ENCODE results near the gene HOXA7.

DNA sequence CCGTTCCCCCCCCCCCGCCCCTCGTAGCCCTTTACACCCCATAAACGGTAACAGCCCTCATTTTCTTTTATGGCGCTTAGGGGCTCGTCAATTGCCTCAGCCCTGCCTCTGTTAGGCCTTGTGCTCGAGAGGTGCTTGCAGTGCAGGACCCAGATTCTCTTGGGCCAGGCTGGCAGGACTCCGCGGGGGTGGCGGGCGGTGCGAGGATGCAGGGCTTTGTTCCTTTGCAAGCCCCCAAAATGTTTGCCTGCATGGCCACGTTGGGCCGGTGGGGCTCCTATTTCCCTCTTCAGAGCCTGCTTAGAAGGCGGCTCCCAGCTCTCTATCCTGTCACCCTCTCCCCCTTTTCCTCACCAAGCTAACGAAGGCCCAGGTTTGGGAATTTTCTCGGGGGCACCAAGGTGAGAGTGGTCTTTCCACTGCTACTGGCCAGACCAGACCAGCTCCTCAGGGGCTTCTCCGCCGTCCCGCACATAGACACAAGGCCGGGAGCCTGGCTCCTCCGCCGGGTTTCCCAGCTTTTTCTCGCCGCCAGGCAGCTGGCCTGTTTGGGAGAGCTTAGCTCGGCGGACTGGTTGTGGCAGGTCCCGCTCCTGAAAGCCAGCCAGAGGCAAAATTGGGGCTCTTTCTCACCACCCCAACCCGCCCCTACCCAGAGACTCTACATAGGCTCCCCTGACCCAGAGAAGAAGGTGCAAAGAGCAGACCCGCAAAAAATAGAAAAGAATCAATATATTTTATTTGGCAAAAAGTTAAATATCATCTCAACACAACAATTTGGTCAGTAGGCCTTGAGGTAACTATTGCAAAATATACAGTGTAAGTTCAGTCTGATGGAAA lies 5.5 kb upstream of the HOXA7 start:
- TF ChIP-seq CTCF (IDR thresholded peaks at IDR 0.05): no peak
- TF ChIP-seq POLR2A (IDR thresholded peaks at IDR 0.05): no peak
- TF ChIP-seq POLR2AphosphoS5 (IDR thresholded peaks at IDR 0.05): no peak
